GM12878 (cell line): ENCODE results near the gene MAB21L1. TPM values are rescaled to one million over a fixed set of nuclear protein-coding genes. Genes with fewer than 3 reads are reported as not detected.

Source experiments
- ATAC-seq: fragments of 200-7000 bp; cut with Tn5 transposase; 3 replicates; pipeline ENCODE4 v1.9.1; 2020; ENCODE audit warnings: mild to moderate bottlenecking, moderate library complexity
- BruUV-seq: library from RNA; stranded (reverse); fragments of 400-500 nt; replicated peaks from 2 replicates; lab custom pipeline; 2021; lab: Mats Ljungman, UMichigan
- CTCF ChIA-PET: fragments of 300-600 bp; sonication (Branson Sonifier 250); formaldehyde crosslinking; extraction: SDS; loops from one replicate; lab custom pipeline; 2021; ENCODE audit warnings: inconsistent platforms; lab: Yijun Ruan, JAX
- POLR2A ChIA-PET: fragments of 350-600 bp; formaldehyde crosslinking; extraction: SDS; loops from one replicate; lab custom pipeline; 2021; ENCODE audit warnings: inconsistent platforms; lab: Charles Lee
- RAD21 ChIA-PET: fragments of 300-600 bp; sonication (Branson Sonifier 250); formaldehyde crosslinking; loops from one replicate; lab custom pipeline; 2023; ENCODE audit warnings: antibody characterized with exemption; ENCODE audit not compliant: unreplicated experiment; lab: Charles Lee
- SMC1A ChIA-PET: fragments of 300-600 bp; sonication (Branson Sonifier 250); formaldehyde crosslinking; loops from one replicate; lab custom pipeline; 2023; ENCODE audit not compliant: unreplicated experiment, uncharacterized antibody; lab: Charles Lee
- DNase-seq: peaks from one replicate; pipeline ENCODE4 v3.0.0-alpha.2; 2011; ENCODE audit warnings: low read depth, low spot score
- FAIRE-seq: peaks from 3 replicates; lab custom pipeline; 2011; peaks lifted over from hg19 to GRCh38; lab: Jason Lieb, UNC
- H2AFZ ChIP-seq: 2 replicates; pipeline ENCODE4 v1.6.0; 2011; ENCODE audit warnings: low read depth, low read length, control low read depth; ENCODE audit not compliant: control insufficient read depth
- H3K27ac ChIP-seq: 2 replicates; pipeline ENCODE4 v1.5.1; 2011; ENCODE audit warnings: control low read depth; ENCODE audit not compliant: control insufficient read depth, insufficient read depth
- H3K27me3 ChIP-seq, 2 experiments: replicated peaks in 1 of 2; 2 replicates each; pipeline versions ENCODE4 v1.6.0 to v1.6.1; 2011; ENCODE audit warnings: low read length in 1 of 2; ENCODE audit not compliant: control insufficient read depth in 2 of 2, insufficient read depth in 2 of 2
- H3K36me3 ChIP-seq, 2 experiments: 2 replicates each; pipeline ENCODE4 v1.5.1; 2011; ENCODE audit warnings: low read length in 1 of 2; ENCODE audit not compliant: control insufficient read depth in 2 of 2, insufficient read depth in 2 of 2
- H3K4me1 ChIP-seq: 2 replicates; pipeline ENCODE4 v1.6.1; 2011; ENCODE audit warnings: mild to moderate bottlenecking, low read length, moderate library complexity, mixed read lengths; ENCODE audit not compliant: control insufficient read depth, insufficient read depth
- H3K4me2 ChIP-seq: 2 replicates; pipeline ENCODE4 v1.6.0; 2011; ENCODE audit warnings: control low read depth; ENCODE audit not compliant: control insufficient read depth, insufficient read depth
- H3K4me3 ChIP-seq: fragments of 200-600 bp; sonication (generic); 2 replicates; pipeline ENCODE4 v1.5.1; 2016
- H3K79me2 ChIP-seq: 2 replicates; pipeline ENCODE4 v1.6.0; 2011; ENCODE audit warnings: low read length; ENCODE audit not compliant: control insufficient read depth, insufficient read depth
- H3K9ac ChIP-seq: 2 replicates; pipeline ENCODE4 v1.8.0; 2011; ENCODE audit warnings: low read length, control low read depth, mixed read lengths; ENCODE audit not compliant: control insufficient read depth, insufficient read depth
- H3K9me3 ChIP-seq: replicated peaks from 3 replicates; pipeline ENCODE4 v1.5.1; 2011; ENCODE audit warnings: mild to moderate bottlenecking, low read length; ENCODE audit not compliant: control insufficient read depth, insufficient read depth
- H4K20me1 ChIP-seq: 2 replicates; pipeline ENCODE4 v1.6.0; 2011; ENCODE audit not compliant: control insufficient read depth, insufficient read depth
- ETV6 ChIP-seq, 2 experiments: fragments of 450-650 bp in 1 of 2; IDR thresholded peaks in 1 of 2; conservative IDR thresholded peaks in 1 of 2; 2 replicates each; pipeline ENCODE4 v1.6.1; 2014; ENCODE audit warnings: antibody characterized with exemption in 1 of 2, borderline replicate concordance in 1 of 2, low read depth in 1 of 2, mild to moderate bottlenecking in 1 of 2, moderate library complexity in 1 of 2
- EZH2 ChIP-seq: IDR thresholded peaks from 2 replicates; pipeline ENCODE4 v1.6.1; 2012; ENCODE audit warnings: low read depth, mild to moderate bottlenecking, control low read depth, inconsistent platforms, low read length, borderline replicate concordance; ENCODE audit not compliant: control insufficient read depth
- MTA2 ChIP-seq: fragments of 450-650 bp; IDR thresholded peaks from 2 replicates; pipeline ENCODE4 v1.6.1; 2016; ENCODE audit warnings: low read depth, mild to moderate bottlenecking, moderate library complexity
- NFXL1 ChIP-seq: fragments of 450-650 bp; IDR thresholded peaks from 2 replicates; pipeline ENCODE4 v1.6.1; 2017; ENCODE audit warnings: antibody characterized with exemption, mild to moderate bottlenecking, borderline replicate concordance
- YY1 ChIP-seq: IDR thresholded peaks from 2 replicates; pipeline ENCODE4 v1.6.1; 2011; ENCODE audit warnings: low read depth, mild to moderate bottlenecking, low read length
- ZSCAN29 ChIP-seq: fragments of 450-650 bp; IDR thresholded peaks from 2 replicates; pipeline ENCODE4 v1.6.1; 2017; ENCODE audit warnings: mild to moderate bottlenecking, moderate library complexity
- WGBS: methylation state at CpG from one replicate; pipeline ENCODE4 v1.1.6; 2016; ENCODE audit warnings: low lambda C conversion rate; ENCODE audit not compliant: insufficient replicate concordance, insufficient coverage; ENCODE audit errors: missing lambda C conversion rate; 5-methylcytosine and 5-hydroxymethylcytosine counted together
- in situ Hi-C: fragments of 300-500 bp; cut with MboI; formaldehyde crosslinking; loops from 9 replicates; pipeline ENCODE4 v1.14.3; 2018; ENCODE audit warnings: mixed read lengths
- intact Hi-C: fragments of 100-400 bp; cut with micrococcal nuclease; formaldehyde crosslinking; loops from one replicate; pipeline ENCODE4 v1.14.2; 2022; ENCODE audit not compliant: unreplicated experiment
- polyA plus RNA-seq, 11 experiments: library from polyadenylated mRNA; depleted of rRNA in 4 of 11; unstranded in 6 of 11; stranded (reverse) in 5 of 11; fragments of >200 nt; fragmentation: Nextera tagmentation in 4 of 11; fragmentation: Illumina TruSeq in 1 of 11; extraction: Ambion mirVana in 4 of 11; extraction: Trizol in 1 of 11; gene quantifications; 1 replicate in 1 of 11; 2 replicates in 10 of 11; pipeline versions ENCODE4 v1.2.1 to v1.2.3, GENCODE V29; 2011 to 2016; ENCODE audit warnings: inconsistent platforms in 2 of 11, missing spikeins in 2 of 11, low read depth in 1 of 11
- total RNA-seq, 4 experiments: library from RNA; depleted of rRNA in 3 of 4; stranded (reverse); fragments of >200 nt in 3 of 4; fragmentation: Illumina TruSeq in 1 of 4; extraction: Trizol in 1 of 4; gene quantifications; 2 replicates each; pipeline versions ENCODE4 v1.2.1 to v1.2.3, GENCODE V29; 2013 to 2021
- TF ChIP-seq, protein P1 (sequence below): fragments of 450-650 bp; conservative IDR thresholded peaks from 2 replicates; pipeline ENCODE4 v1.6.1; 2017; ENCODE audit warnings: mild to moderate bottlenecking, moderate library complexity
- TF ChIP-seq, protein P2 (sequence below): fragments of 150-350 bp; IDR thresholded peaks from 2 replicates; pipeline ENCODE4 v1.6.1; 2014; ENCODE audit warnings: mild to moderate bottlenecking, low read depth, low read length

Gene MAB21L1
- total and polyA plus RNA-seq, 10 of the 15 experiments (the other 5 are each of a cell fraction or from before 2014, with no cell fraction given) = 0.01 to 0.05 TPM; not detected in 8

DNA sequence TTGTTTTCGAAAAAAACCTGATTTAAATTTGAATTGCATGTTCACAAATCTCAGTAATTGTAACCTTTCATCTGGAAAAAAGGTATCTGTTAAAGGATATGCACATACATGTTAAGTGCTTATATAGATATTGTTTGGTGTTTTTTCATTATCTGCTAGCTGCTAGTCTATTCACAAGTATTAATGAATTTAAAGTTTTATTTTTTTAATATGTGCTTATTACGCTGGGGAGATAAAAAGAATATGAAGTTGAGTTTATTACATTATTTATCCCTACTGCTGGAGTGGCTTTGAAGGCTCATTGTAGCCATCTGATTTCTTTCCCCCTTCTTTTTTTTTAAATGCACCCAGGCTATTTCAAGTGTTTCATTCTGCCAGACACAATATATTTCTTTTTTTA, 3.9 kb upstream of the MAB21L1 start:
- in situ Hi-C loops = no loop called here
- 4% methylated on average over 2 of the region's 2 CpGs for WGBS
- CTCF ChIA-PET = no interaction called here
- H3K9ac ChIP-seq = no peak overlapping the region
- TF ChIP-seq ETV6 (conservative IDR thresholded peaks at IDR 0.05 in 1 of 2, IDR thresholded peaks at IDR 0.05 in 1 of 2; ENCODE audit: borderline replicate concordance in 1 of 2, low read depth in 1 of 2) (no peak), EZH2 (no peak), ZSCAN29 (no peak), YY1 (no peak), MTA2 (no peak), NFXL1 (no peak)
- TF ChIP-seq, protein P1, sequence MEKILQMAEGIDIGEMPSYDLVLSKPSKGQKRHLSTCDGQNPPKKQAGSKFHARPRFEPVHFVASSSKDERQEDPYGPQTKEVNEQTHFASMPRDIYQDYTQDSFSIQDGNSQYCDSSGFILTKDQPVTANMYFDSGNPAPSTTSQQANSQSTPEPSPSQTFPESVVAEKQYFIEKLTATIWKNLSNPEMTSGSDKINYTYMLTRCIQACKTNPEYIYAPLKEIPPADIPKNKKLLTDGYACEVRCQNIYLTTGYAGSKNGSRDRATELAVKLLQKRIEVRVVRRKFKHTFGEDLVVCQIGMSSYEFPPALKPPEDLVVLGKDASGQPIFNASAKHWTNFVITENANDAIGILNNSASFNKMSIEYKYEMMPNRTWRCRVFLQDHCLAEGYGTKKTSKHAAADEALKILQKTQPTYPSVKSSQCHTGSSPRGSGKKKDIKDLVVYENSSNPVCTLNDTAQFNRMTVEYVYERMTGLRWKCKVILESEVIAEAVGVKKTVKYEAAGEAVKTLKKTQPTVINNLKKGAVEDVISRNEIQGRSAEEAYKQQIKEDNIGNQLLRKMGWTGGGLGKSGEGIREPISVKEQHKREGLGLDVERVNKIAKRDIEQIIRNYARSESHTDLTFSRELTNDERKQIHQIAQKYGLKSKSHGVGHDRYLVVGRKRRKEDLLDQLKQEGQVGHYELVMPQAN = no peak
- TF ChIP-seq, protein P2, sequence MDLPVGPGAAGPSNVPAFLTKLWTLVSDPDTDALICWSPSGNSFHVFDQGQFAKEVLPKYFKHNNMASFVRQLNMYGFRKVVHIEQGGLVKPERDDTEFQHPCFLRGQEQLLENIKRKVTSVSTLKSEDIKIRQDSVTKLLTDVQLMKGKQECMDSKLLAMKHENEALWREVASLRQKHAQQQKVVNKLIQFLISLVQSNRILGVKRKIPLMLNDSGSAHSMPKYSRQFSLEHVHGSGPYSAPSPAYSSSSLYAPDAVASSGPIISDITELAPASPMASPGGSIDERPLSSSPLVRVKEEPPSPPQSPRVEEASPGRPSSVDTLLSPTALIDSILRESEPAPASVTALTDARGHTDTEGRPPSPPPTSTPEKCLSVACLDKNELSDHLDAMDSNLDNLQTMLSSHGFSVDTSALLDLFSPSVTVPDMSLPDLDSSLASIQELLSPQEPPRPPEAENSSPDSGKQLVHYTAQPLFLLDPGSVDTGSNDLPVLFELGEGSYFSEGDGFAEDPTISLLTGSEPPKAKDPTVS = no peak
- H2AFZ ChIP-seq = no peak overlapping the region
- SMC1A ChIA-PET = no interaction called here
- intact Hi-C loops = no loop called here
- POLR2A ChIA-PET = no interaction called here
- ATAC-seq (no peak), FAIRE-seq (no peak), DNase-seq (no peak)
- no TSS peak for BruUV-seq
- no peak overlapping the region for H3K4me2 ChIP-seq
- no peak overlapping the region for H3K27ac ChIP-seq
- H4K20me1 ChIP-seq = no peaks in the 10 kb centered on the region
- no peak overlapping the region for H3K4me3 ChIP-seq
- no peaks in the 10 kb centered on the region for H3K79me2 ChIP-seq
- RAD21 ChIA-PET = no interaction called here
- peaks cover 4 to 19% of the 10 kb centered on the region in 2 experiments for H3K27me3 ChIP-seq
- no peaks in the 10 kb centered on the region for H3K36me3 ChIP-seq
- no peaks in the 10 kb centered on the region for H3K4me1 ChIP-seq
- H3K9me3 ChIP-seq = no peaks in the 10 kb centered on the region; the same call in 2 of the 3 replicates
